H7 (cell line): ENCODE results near the gene ROR1. TPM values are rescaled to one million over a fixed set of nuclear protein-coding genes. Genes with fewer than 3 reads are reported as not detected.

Experiments used
- DNase-seq: peaks from one replicate; pipeline ENCODE4 v3.0.0; 2012
- H3K27me3 ChIP-seq: 2 replicates; pipeline ENCODE4 v1.6.0; 2011; ENCODE audit warnings: mild to moderate bottlenecking, low read length; ENCODE audit not compliant: control insufficient read depth, insufficient read depth
- H3K36me3 ChIP-seq: replicated peaks from 2 replicates; pipeline ENCODE4 v1.5.1; 2011; ENCODE audit warnings: low read length; ENCODE audit not compliant: control insufficient read depth, insufficient read depth
- H3K4me3 ChIP-seq: 2 replicates; pipeline ENCODE4 v1.5.1; 2011; ENCODE audit warnings: low read depth, mild to moderate bottlenecking, control low read depth, low read length, moderate library complexity; ENCODE audit not compliant: insufficient read depth
- total RNA-seq: library from RNA; depleted of rRNA; stranded (reverse); fragments of >200 nt; shearing (Covaris generic); gene quantifications from 2 replicates; pipeline ENCODE4 v1.2.3, GENCODE V29; 2014

The ROR1 gene
- total RNA-seq, 1 experiment from 2014 or later: 63.4 TPM

GRCh38 chr1:63977466-63977865 lies 203.6 kb downstream of the ROR1 start:
- Histone ChIP-seq H3K27me3 (no peaks in the 10 kb centered on the region), H3K4me3 (no peak overlapping the region), H3K36me3 (no peaks in the 10 kb centered on the region)
- no peak for DNase-seq

- Histone ChIP-seq H3K4me3 (no peak overlapping the region), H3K36me3 (no peaks in the 10 kb centered on the region), H3K27me3 (no peaks in the 10 kb centered on the region)
- no peak for DNase-seq
Observed at GRCh38 chr1:63980740-63981407, 207.1 kb downstream of the ROR1 start.

GRCh38 chr1:63981408-63981773 lies 207.6 kb downstream of the ROR1 start:
- Histone ChIP-seq H3K4me3 (no peak overlapping the region), H3K27me3 (no peaks in the 10 kb centered on the region), H3K36me3 (no peaks in the 10 kb centered on the region)
- no peak for DNase-seq

GRCh38 chr1:63982201-63982600 lies 208.4 kb downstream of the ROR1 start:
- no peak overlapping the region for H3K4me3 ChIP-seq
- no peak for DNase-seq
- no peaks in the 10 kb centered on the region for H3K27me3 ChIP-seq
- no peaks in the 10 kb centered on the region for H3K36me3 ChIP-seq

GRCh38 chr1:63983391-63984256 lies 209.8 kb downstream of the ROR1 start:
- H3K27me3 ChIP-seq: no peaks in the 10 kb centered on the region
- no peak for DNase-seq
- H3K4me3 ChIP-seq: no peak overlapping the region
- no peaks in the 10 kb centered on the region for H3K36me3 ChIP-seq

GRCh38 chr1:63984257-63984929 lies 210.6 kb downstream of the ROR1 start:
- Histone ChIP-seq H3K27me3 (no peaks in the 10 kb centered on the region), H3K36me3 (no peaks in the 10 kb centered on the region), H3K4me3 (no peak overlapping the region)
- no peak for DNase-seq

- H3K4me3 ChIP-seq: no peak overlapping the region
Observed at GRCh38 chr1:63984930-63985290, 211.1 kb downstream of the ROR1 start.

GRCh38 chr1:63987014-63987627 lies 213.3 kb downstream of the ROR1 start:
- Histone ChIP-seq H3K27me3 (no peaks in the 10 kb centered on the region), H3K36me3 (no peaks in the 10 kb centered on the region), H3K4me3 (no peak overlapping the region)
- DNase-seq: no peak

More at GRCh38 chr1:63984930-63985290, 211.1 kb downstream of the ROR1 start:
- Histone ChIP-seq H3K27me3 (no peaks in the 10 kb centered on the region), H3K36me3 (no peaks in the 10 kb centered on the region)
- no peak for DNase-seq

GRCh38 chr1:63987628-63988024 lies 213.8 kb downstream of the ROR1 start:
- no peak for DNase-seq
- Histone ChIP-seq H3K4me3 (no peak overlapping the region), H3K36me3 (no peaks in the 10 kb centered on the region), H3K27me3 (no peaks in the 10 kb centered on the region)

- Histone ChIP-seq H3K27me3 (no peaks in the 10 kb centered on the region), H3K36me3 (no peaks in the 10 kb centered on the region), H3K4me3 (no peak overlapping the region)
- no peak for DNase-seq
Observed at GRCh38 chr1:63988941-63989340, 215.1 kb downstream of the ROR1 start.

- H3K36me3 ChIP-seq: no peaks in the 10 kb centered on the region
- H3K4me3 ChIP-seq: no peak overlapping the region
- H3K27me3 ChIP-seq: no peaks in the 10 kb centered on the region
- no peak for DNase-seq
Observed at GRCh38 chr1:63991685-63992084, 217.9 kb downstream of the ROR1 start.

- no peak for DNase-seq
- Histone ChIP-seq H3K4me3 (no peak overlapping the region), H3K36me3 (no peaks in the 10 kb centered on the region), H3K27me3 (no peaks in the 10 kb centered on the region)
Observed at GRCh38 chr1:64000021-64000420, 226.2 kb downstream of the ROR1 start.

- Histone ChIP-seq H3K36me3 (no peaks in the 10 kb centered on the region), H3K27me3 (no peaks in the 10 kb centered on the region), H3K4me3 (no peak overlapping the region)
- no peak for DNase-seq
Observed at GRCh38 chr1:64001038-64001437, 227.2 kb downstream of the ROR1 start.

GRCh38 chr1:64004451-64005025 lies 230.7 kb downstream of the ROR1 start:
- Histone ChIP-seq H3K36me3 (no peaks in the 10 kb centered on the region), H3K4me3 (no peak overlapping the region), H3K27me3 (no peaks in the 10 kb centered on the region)
- DNase-seq: no peak
